Thyroid gland (tissue), 4 donors: ENCODE measurements around the gene WNT3.

Experiments
- CTCF ChIP-seq, 6 experiments: fragments of 200-600 bp in 3 of 6; fragments of 450-650 bp in 3 of 6; sonication (generic) in 3 of 6; IDR thresholded peaks; one replicate each; pipeline ENCODE4 v1.5.1; 2016 to 2019; ENCODE audit warnings: antibody characterized with exemption in 6 of 6, mild to moderate bottlenecking in 2 of 6, inconsistent platforms in 1 of 6, moderate library complexity in 1 of 6
- POLR2A ChIP-seq, 2 donors: fragments of 450-650 bp; IDR thresholded peaks; one replicate each; pipeline ENCODE4 v1.6.1; 2017; ENCODE audit warnings: antibody characterized with exemption in 2 of 2, mild to moderate bottlenecking in 2 of 2, moderate library complexity in 1 of 2

GRCh38 chr17:46732754-46733398 is 85.6 kb downstream of the WNT3 start:
- TF ChIP-seq CTCF (IDR thresholded peaks at IDR 0.05) (no peak), POLR2A (IDR thresholded peaks at IDR 0.05) (no peak)
